ENCODE data around the gene HRH1.

GRCh38 chr3:11172096-11172690 lies 17.9 kb downstream of the HRH1 start:
- TF ChIP-seq CTCF (IDR thresholded peaks at IDR 0.05) (no peak), EP300 (IDR thresholded peaks at IDR 0.05; ENCODE audit: low read depth) (no peak)
